Testis (tissue), 3 donors: ENCODE results near the gene HLF. TPM values are rescaled to one million over a fixed set of nuclear protein-coding genes. Genes with fewer than 3 reads are reported as not detected.

Experiments used
- DNase-seq: peaks from one replicate; pipeline ENCODE4 v3.0.0-alpha.2; 2019
- H3K27ac ChIP-seq, 2 donors: fragments of 200-600 bp; sonication (generic); one replicate each; pipeline ENCODE4 v1.5.1; 2019
- H3K27me3 ChIP-seq: fragments of 200-600 bp; sonication (generic); one replicate; pipeline ENCODE4 v1.5.1; 2019
- H3K36me3 ChIP-seq: fragments of 200-600 bp; sonication (generic); one replicate; pipeline ENCODE4 v1.5.1; 2017; ENCODE audit warnings: low read depth; ENCODE audit errors: missing control alignments
- H3K4me1 ChIP-seq: fragments of 200-600 bp; sonication (generic); one replicate; pipeline ENCODE4 v1.5.1; 2019
- H3K4me3 ChIP-seq, 2 donors: fragments of 200-600 bp; sonication (generic); one replicate each; pipeline ENCODE4 v1.5.1; 2017 to 2019
- H3K9me3 ChIP-seq: fragments of 200-600 bp; sonication (generic); one replicate; pipeline ENCODE4 v1.5.1; 2017
- POLR2A ChIP-seq: fragments of 450-650 bp; IDR thresholded peaks from one replicate; pipeline ENCODE4 v1.6.1; 2017; ENCODE audit warnings: antibody characterized with exemption, mild to moderate bottlenecking, moderate library complexity
- whole genome bisulfite sequencing, 2 donors: methylation state at CpG; one replicate each; pipeline ENCODE4 v1.1.5; 2018; 5-methylcytosine and 5-hydroxymethylcytosine counted together
- intact Hi-C: fragments of 100-400 bp; cut with DNase I; formaldehyde crosslinking; loops from one replicate; pipeline ENCODE4 v1.15.1; 2023; ENCODE audit warnings: low total_unique reads
- polyA plus RNA-seq: library from polyadenylated mRNA; stranded (reverse); fragments of 350-450 nt; fragmentation: Illumina TruSeq; extraction: RNeasy Lipid Tissue Mini Kit (QIAGEN cat#74804); gene quantifications from one replicate; pipeline ENCODE4 v1.2.3, GENCODE V29; 2014; ENCODE audit warnings: low read depth, low replicate concordance; ENCODE audit not compliant: insufficient read depth
- total RNA-seq, 2 donors: library from RNA; depleted of rRNA; stranded (reverse); fragments of >200 nt; gene quantifications; one replicate each; pipeline ENCODE4 v1.2.3, GENCODE V29; 2016
- TF ChIP-seq, protein P1 (sequence below), 3 experiments: fragments of 450-650 bp in 2 of 3; fragments of 200-600 bp in 1 of 3; sonication (generic) in 1 of 3; IDR thresholded peaks; one replicate each; pipeline ENCODE4 v1.5.1; 2016 to 2019; ENCODE audit warnings: antibody characterized with exemption in 3 of 3, mild to moderate bottlenecking in 2 of 3, moderate library complexity in 1 of 3

Gene HLF
- total and polyA plus RNA-seq, 3 donors from 2014 or later: 7.0 to 23.4 (median 14.5) TPM

GRCh38 chr17:55322453-55322985 is 57.8 kb downstream of the HLF start:
- Histone ChIP-seq H3K4me3 (no peak overlapping the region), H3K36me3 (no peaks in the 10 kb centered on the region), H3K27ac (no peak overlapping the region), H3K27me3 (no peaks in the 10 kb centered on the region), H3K4me1 (no peaks in the 10 kb centered on the region), H3K9me3 (no peaks in the 10 kb centered on the region)
- intact Hi-C loops: no loop called here
- TF ChIP-seq, protein P1, sequence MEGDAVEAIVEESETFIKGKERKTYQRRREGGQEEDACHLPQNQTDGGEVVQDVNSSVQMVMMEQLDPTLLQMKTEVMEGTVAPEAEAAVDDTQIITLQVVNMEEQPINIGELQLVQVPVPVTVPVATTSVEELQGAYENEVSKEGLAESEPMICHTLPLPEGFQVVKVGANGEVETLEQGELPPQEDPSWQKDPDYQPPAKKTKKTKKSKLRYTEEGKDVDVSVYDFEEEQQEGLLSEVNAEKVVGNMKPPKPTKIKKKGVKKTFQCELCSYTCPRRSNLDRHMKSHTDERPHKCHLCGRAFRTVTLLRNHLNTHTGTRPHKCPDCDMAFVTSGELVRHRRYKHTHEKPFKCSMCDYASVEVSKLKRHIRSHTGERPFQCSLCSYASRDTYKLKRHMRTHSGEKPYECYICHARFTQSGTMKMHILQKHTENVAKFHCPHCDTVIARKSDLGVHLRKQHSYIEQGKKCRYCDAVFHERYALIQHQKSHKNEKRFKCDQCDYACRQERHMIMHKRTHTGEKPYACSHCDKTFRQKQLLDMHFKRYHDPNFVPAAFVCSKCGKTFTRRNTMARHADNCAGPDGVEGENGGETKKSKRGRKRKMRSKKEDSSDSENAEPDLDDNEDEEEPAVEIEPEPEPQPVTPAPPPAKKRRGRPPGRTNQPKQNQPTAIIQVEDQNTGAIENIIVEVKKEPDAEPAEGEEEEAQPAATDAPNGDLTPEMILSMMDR (IDR thresholded peaks at IDR 0.05): no peak
- TF ChIP-seq POLR2A: no peak
- 90 to 92% methylated on average over 11 of the region's 11 CpGs for WGBS, 2 donors
- no peak for DNase-seq

DNA sequence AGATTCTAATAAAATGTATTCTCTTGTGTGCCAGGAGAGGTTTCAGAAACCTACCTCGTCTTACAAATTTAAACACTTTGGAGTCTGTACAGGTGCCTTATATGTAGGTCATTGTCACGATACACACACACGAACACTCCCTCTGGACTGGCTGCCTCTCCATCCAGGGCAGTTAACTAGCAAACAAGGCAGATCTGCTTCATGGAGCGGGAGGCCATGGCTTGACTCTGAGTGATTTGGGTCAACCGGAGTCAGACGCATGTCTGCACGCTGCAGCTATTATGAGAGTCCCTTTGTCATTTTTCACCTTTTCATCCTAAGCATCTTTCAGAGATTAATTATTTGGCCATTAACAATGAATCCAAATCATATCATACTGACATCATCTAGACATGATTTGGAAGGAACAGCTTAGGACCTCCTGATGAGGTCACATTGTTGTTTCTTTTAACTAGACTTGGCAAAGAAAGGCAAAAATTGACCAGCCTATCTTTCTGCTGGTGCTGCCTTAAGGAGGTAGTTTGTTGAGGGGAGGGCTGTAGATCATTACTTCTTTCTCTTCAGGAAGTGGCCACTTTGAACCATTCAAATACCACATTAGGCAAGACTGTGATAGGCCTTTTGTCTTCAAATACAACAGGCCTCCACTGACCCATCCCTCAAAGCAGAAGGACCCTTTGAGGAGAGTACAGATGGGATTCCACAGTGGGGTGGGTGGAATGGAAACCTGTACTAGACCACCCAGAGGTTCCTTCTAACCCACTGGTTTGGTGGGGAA is 58.9 kb downstream of the HLF start:
- Histone ChIP-seq H3K4me1 (no peaks in the 10 kb centered on the region), H3K9me3 (no peaks in the 10 kb centered on the region), H3K4me3 (no peak overlapping the region), H3K36me3 (no peaks in the 10 kb centered on the region), H3K27me3 (no peaks in the 10 kb centered on the region), H3K27ac (no peak overlapping the region)
- DNase-seq: no peak
- 91 to 97% methylated on average over 7 of the region's 7 CpGs for WGBS, 2 donors
- intact Hi-C loops: no loop called here
- TF ChIP-seq POLR2A: no peak
- TF ChIP-seq, protein P1 (IDR thresholded peaks at IDR 0.05): no peak

- Histone ChIP-seq H3K9me3 (no peaks in the 10 kb centered on the region), H3K4me3 (no peak overlapping the region), H3K27ac (no peak overlapping the region), H3K4me1 (no peaks in the 10 kb centered on the region), H3K27me3 (no peaks in the 10 kb centered on the region), H3K36me3 (no peaks in the 10 kb centered on the region)
- intact Hi-C loops: no loop called here
- WGBS, 2 donors: 86 to 91% methylated on average over 9 of the region's 9 CpGs
- DNase-seq: no peak
- no peak for TF ChIP-seq POLR2A
- TF ChIP-seq, protein P1 (IDR thresholded peaks at IDR 0.05): no peak
Measured at GRCh38 chr17:55324296-55324978, 59.7 kb downstream of the HLF start.

DNA sequence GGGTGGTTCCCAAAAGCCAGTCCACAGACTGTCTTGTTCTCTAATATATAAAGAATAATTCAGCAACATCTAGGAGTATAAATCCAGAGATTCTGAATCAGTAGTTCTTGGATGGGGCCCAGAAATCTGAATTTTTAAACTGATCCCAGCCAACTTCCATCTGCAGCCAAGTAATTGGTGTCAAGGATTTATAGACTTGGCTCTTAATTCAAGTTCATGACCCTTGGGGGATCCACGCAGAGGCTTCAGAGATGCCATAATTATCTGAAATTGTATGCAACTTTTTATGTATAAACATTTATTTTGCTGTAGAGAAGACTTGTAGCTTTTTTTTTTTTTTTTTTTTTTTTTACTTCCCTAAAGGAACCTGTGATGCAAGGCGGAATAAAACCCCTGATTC is 60.6 kb downstream of the HLF start:
- intact Hi-C loops: no loop called here
- Histone ChIP-seq H3K4me3 (no peak overlapping the region), H3K9me3 (no peaks in the 10 kb centered on the region), H3K27ac (no peak overlapping the region), H3K27me3 (no peaks in the 10 kb centered on the region), H3K36me3 (no peaks in the 10 kb centered on the region), H3K4me1 (no peaks in the 10 kb centered on the region)
- no peak for DNase-seq
- WGBS, 2 donors: 69 to 73% methylated on average over 2 of the region's 2 CpGs
- TF ChIP-seq POLR2A: no peak
- TF ChIP-seq, protein P1 (IDR thresholded peaks at IDR 0.05): no peak
